ENCODE data around the gene ACOX3.
"Not testable (repeated sequence)": the region's sequence is repeated elsewhere in the genome, so short reads cannot be mapped to it uniquely, and the experiment has no call there.

Gene ACOX3

GRCh38 chr4:8440492-8441311 lies at the start of gene ACOX3, which contains the start of gene TRMT44:
Gene ACOX3 (minus strand): TSS chr4:8440723. CDS start chr4:8416521, 24,202 bp downstream.
Gene TRMT44 (plus strand): TSS chr4:8440777. CDS start chr4:8440823, 46 bp downstream.
- DNase-seq = peak; percentile 83 to 97

- no peak for DNase-seq
Measured at GRCh38 chr4:8488791-8489369, 48.4 kb upstream of the ACOX3 start.

- not testable (repeated sequence) for DNase-seq
Measured at GRCh38 chr4:8486643-8487042, 46.1 kb upstream of the ACOX3 start.

- no peak for DNase-seq
Measured at GRCh38 chr4:8480221-8480620, 39.7 kb upstream of the ACOX3 start.

GRCh38 chr4:8478801-8479744 lies 38.5 kb upstream of the ACOX3 start:
- DNase-seq = no peak

- DNase-seq = no peak
Measured at GRCh38 chr4:8478371-8478770, 37.8 kb upstream of the ACOX3 start.

- DNase-seq = no peak
Measured at GRCh38 chr4:8477676-8478075, 37.2 kb upstream of the ACOX3 start.

- no peak for DNase-seq
Measured at GRCh38 chr4:8477095-8477635, 36.6 kb upstream of the ACOX3 start.

GRCh38 chr4:8475751-8476575 lies 35.4 kb upstream of the ACOX3 start:
- no peak for DNase-seq

GRCh38 chr4:8474856-8475255 lies 34.3 kb upstream of the ACOX3 start:
- DNase-seq = no peak

- no peak for DNase-seq
Measured at GRCh38 chr4:8473920-8474590, 33.5 kb upstream of the ACOX3 start.

- DNase-seq = no peak
Measured at GRCh38 chr4:8473198-8473919, 32.8 kb upstream of the ACOX3 start.

GRCh38 chr4:8472689-8473197 lies 32.2 kb upstream of the ACOX3 start:
- DNase-seq = no peak

- no peak for DNase-seq
Measured at GRCh38 chr4:8472158-8472688, 31.7 kb upstream of the ACOX3 start.

- no peak for DNase-seq
Measured at GRCh38 chr4:8471211-8471875, 30.8 kb upstream of the ACOX3 start.

GRCh38 chr4:8470451-8471024 lies 30.0 kb upstream of the ACOX3 start:
- no peak for DNase-seq

- DNase-seq = no peak
Measured at GRCh38 chr4:8469550-8469949, 29.0 kb upstream of the ACOX3 start.

GRCh38 chr4:8468746-8469535 lies 28.4 kb upstream of the ACOX3 start:
- no peak for DNase-seq

All from NCI-H187 (cell line).